AG04450 (cell line): ENCODE results near the gene TBL1Y. TPM values are rescaled to one million over a fixed set of nuclear protein-coding genes. Genes with fewer than 3 reads are reported as not detected.

ENCODE experiments used
- CTCF ChIA-PET: fragments of 300-600, 350-600 bp; formaldehyde crosslinking; extraction: SDS; loops from one replicate; lab custom pipeline; 2022; ENCODE audit warnings: antibody characterized with exemption, inconsistent platforms; lab: Charles Lee
- POLR2A ChIA-PET: fragments of 350-600 bp; formaldehyde crosslinking; extraction: SDS; loops from one replicate; lab custom pipeline; 2021; ENCODE audit warnings: antibody characterized with exemption, inconsistent platforms; lab: Yijun Ruan, JAX
- DNase-seq: peaks from one replicate; pipeline ENCODE4 v3.0.0-alpha.2; 2011; ENCODE audit warnings: low read depth, low spot score
- H3K27ac ChIP-seq: one replicate; pipeline ENCODE4 v1.5.1; 2012; ENCODE audit warnings: low read depth, low read length, control low read depth
- H3K27me3 ChIP-seq: one replicate; pipeline ENCODE4 v1.6.0; 2012; ENCODE audit warnings: low read length; ENCODE audit not compliant: control insufficient read depth, insufficient read depth
- H3K4me3 ChIP-seq: 2 replicates; pipeline ENCODE4 v1.5.1; 2011; ENCODE audit warnings: mild to moderate bottlenecking, low read depth, low read length, control low read depth
- H3K9me3 ChIP-seq: 2 replicates; pipeline ENCODE4 v1.5.1; 2012; ENCODE audit warnings: low read length; ENCODE audit not compliant: control insufficient read depth, insufficient read depth
- CTCF ChIP-seq: IDR thresholded peaks from 2 replicates; pipeline ENCODE4 v1.5.1; 2011; ENCODE audit warnings: low read depth, low read length, control low read depth, inconsistent platforms
- polyA plus RNA-seq: library from polyadenylated mRNA; depleted of rRNA; stranded (reverse); fragments of >200 nt; gene quantifications from 2 replicates; pipeline ENCODE4 v1.2.3, GENCODE V29; 2011

Gene TBL1Y
- polyA plus RNA-seq, 1 experiment = not detected

- DNase-seq = no peak
- POLR2A ChIA-PET = no interaction called here
Observed at GRCh38 chrY:6948378-6948777, 37.9 kb downstream of the TBL1Y start.

GRCh38 chrY:6949947-6950346 is 39.5 kb downstream of the TBL1Y start:
- Histone ChIP-seq H3K27ac (no peak overlapping the region), H3K4me3 (no peak overlapping the region), H3K27me3 (no peaks in the 10 kb centered on the region), H3K9me3 (no peaks in the 10 kb centered on the region)
- CTCF ChIA-PET = no interaction called here
- TF ChIP-seq CTCF = no peak
- DNase-seq = no peak
- POLR2A ChIA-PET = no interaction called here

More at GRCh38 chrY:6948378-6948777, 37.9 kb downstream of the TBL1Y start:
- Histone ChIP-seq H3K9me3 (no peaks in the 10 kb centered on the region), H3K27ac (no peak overlapping the region), H3K4me3 (no peak overlapping the region), H3K27me3 (no peaks in the 10 kb centered on the region)
- TF ChIP-seq CTCF = no peak
- CTCF ChIA-PET = no interaction called here

GRCh38 chrY:6964732-6965131 is 54.2 kb downstream of the TBL1Y start:
- Histone ChIP-seq H3K4me3 (no peak overlapping the region), H3K27ac (no peak overlapping the region), H3K27me3 (no peaks in the 10 kb centered on the region), H3K9me3 (no peaks in the 10 kb centered on the region)
- peak; percentile 55 for TF ChIP-seq CTCF
- CTCF ChIA-PET = no interaction called here
- POLR2A ChIA-PET = no interaction called here
- DNase-seq = no peak

- H3K27me3 ChIP-seq = no peaks in the 10 kb centered on the region
- TF ChIP-seq CTCF = no peak
- H3K9me3 ChIP-seq = no peaks in the 10 kb centered on the region
- no peak overlapping the region for H3K4me3 ChIP-seq
- no peak for DNase-seq
- POLR2A ChIA-PET = no interaction called here
- CTCF ChIA-PET = no interaction called here
- H3K27ac ChIP-seq = no peak overlapping the region
Observed at GRCh38 chrY:6966521-6966920, 56.0 kb downstream of the TBL1Y start.

GRCh38 chrY:6967736-6968135 is 57.2 kb downstream of the TBL1Y start:
- Histone ChIP-seq H3K4me3 (no peak overlapping the region), H3K27ac (no peak overlapping the region), H3K9me3 (no peaks in the 10 kb centered on the region), H3K27me3 (no peaks in the 10 kb centered on the region)
- no peak for TF ChIP-seq CTCF
- CTCF ChIA-PET = no interaction called here
- no peak for DNase-seq
- POLR2A ChIA-PET = no interaction called here
